T-helper 9 cell (primary cell): ENCODE results near the gene UXS1.

Source experiments
- DNase-seq: peaks from one replicate; pipeline ENCODE4 v3.0.0-alpha.2; 2020

UXS1 gene

GRCh38 chr2:106073678-106074406, 120.3 kb downstream of the UXS1 start:
- DNase-seq = no peak

- no peak for DNase-seq
Observed at GRCh38 chr2:106070181-106070580, 123.9 kb downstream of the UXS1 start.

GRCh38 chr2:106068451-106068850, 125.7 kb downstream of the UXS1 start:
- no peak for DNase-seq

GRCh38 chr2:106065983-106066820, 127.9 kb downstream of the UXS1 start:
- no peak for DNase-seq

GRCh38 chr2:106065268-106065982, 128.7 kb downstream of the UXS1 start:
- no peak for DNase-seq

- no peak for DNase-seq
Observed at GRCh38 chr2:106063181-106063580, 130.9 kb downstream of the UXS1 start.

- no peak for DNase-seq
Observed at GRCh38 chr2:106062627-106063026, 131.5 kb downstream of the UXS1 start.

- no peak for DNase-seq
Observed at GRCh38 chr2:106061611-106062349, 132.3 kb downstream of the UXS1 start.

GRCh38 chr2:106059416-106060065, 134.6 kb downstream of the UXS1 start:
- DNase-seq = no peak

GRCh38 chr2:106058469-106059137, 135.5 kb downstream of the UXS1 start:
- no peak for DNase-seq

- no peak for DNase-seq
Observed at GRCh38 chr2:106057206-106057605, 136.9 kb downstream of the UXS1 start.

- DNase-seq = no peak
Observed at GRCh38 chr2:106054880-106055655, 139.0 kb downstream of the UXS1 start.

GRCh38 chr2:106054321-106054720, 139.8 kb downstream of the UXS1 start:
- no peak for DNase-seq

- DNase-seq = no peak
Observed at GRCh38 chr2:106053581-106053980, 140.5 kb downstream of the UXS1 start.

- no peak for DNase-seq
Observed at GRCh38 chr2:106053116-106053515, 141.0 kb downstream of the UXS1 start.

- DNase-seq = no peak
Observed at GRCh38 chr2:106044859-106045258, 149.2 kb downstream of the UXS1 start.

- no peak for DNase-seq
Observed at GRCh38 chr2:106044021-106044420, 150.1 kb downstream of the UXS1 start.
